ENCODE measurements around the gene WDFY1. TPM values are rescaled to one million over a fixed set of nuclear protein-coding genes. Genes with fewer than 3 reads are reported as not detected.

The WDFY1 gene
- total RNA-seq, 1 experiment from 2014 or later: 44.7 TPM

- ChIA-PET CTCF (no interaction called here), POLR2A (no interaction called here), RAD21 (ENCODE audit: low non-redundant PET in 1 of 2, low total read pairs in 2 of 2, uncharacterized antibody in 2 of 2, unreplicated experiment in 2 of 2) (no interaction called here)
- Histone ChIP-seq H3K9me3 (ENCODE audit: control insufficient read depth in 1 of 2, insufficient read depth in 1 of 2, low read depth in 1 of 2, low read length in 2 of 2) (no peaks in the 10 kb centered on the region), H3K79me2 (ENCODE audit: insufficient read depth, low read length) (peaks cover 90% of the 10 kb centered on the region), H3K4me3 (replicated peaks in 1 of 2; ENCODE audit: low read depth in 1 of 2, low read length in 2 of 2) (no peak overlapping the region), H3K4me1 (ENCODE audit: control insufficient read depth in 1 of 2, insufficient read depth in 2 of 2, low read length in 2 of 2) (peaks cover 21 to 51% of the 10 kb centered on the region in 2 experiments), H2AFZ (ENCODE audit: low read depth, low read length, poor library complexity, severe bottlenecking) (no peak overlapping the region), H3K36me3 (ENCODE audit: control insufficient read depth in 1 of 2, insufficient read depth in 2 of 2, low read length in 2 of 2) (no peaks in the 10 kb centered on the region), H3K4me2 (ENCODE audit: low read length) (peak overlapping the region; percentile 64), H3K27ac (ENCODE audit: low read depth, low read length) (no peak overlapping the region), H3K9me2 (ENCODE audit: insufficient read depth) (no peaks in the 10 kb centered on the region), H3K9ac (ENCODE audit: low read length) (no peak overlapping the region), H4K20me1 (ENCODE audit: insufficient read depth) (no peaks in the 10 kb centered on the region; the same call in 1 of the 2 replicates), H3K27me3 (ENCODE audit: insufficient read depth, low read length) (no peaks in the 10 kb centered on the region)
- no peak for ATAC-seq
- intact Hi-C loops (cut with micrococcal nuclease): no loop called here
- TF ChIP-seq EZH2phosphoT487 (IDR thresholded peaks at IDR 0.05; ENCODE audit: borderline replicate concordance) (no peak), ELF1 (IDR thresholded peaks at IDR 0.05; ENCODE audit: borderline replicate concordance, low read depth) (no peak), RAD21 (IDR thresholded peaks at IDR 0.05; ENCODE audit: low read depth) (no peak), FOSL1 (IDR thresholded peaks at IDR 0.05; ENCODE audit: low read depth) (no peak), ZFX (IDR thresholded peaks at IDR 0.05) (no peak), CTCF (IDR thresholded peaks at IDR 0.05 in 2 of 3, conservative IDR thresholded peaks at IDR 0.05 in 1 of 3; ENCODE audit: borderline replicate concordance in 1 of 3, insufficient read depth in 1 of 3, low read depth in 2 of 3, low read length in 2 of 3) (no peak), CEBPB (IDR thresholded peaks at IDR 0.05; ENCODE audit: low read depth) (no peak), SRF (IDR thresholded peaks at IDR 0.05; ENCODE audit: low read depth) (no peak), POLR2AphosphoS5 (IDR thresholded peaks at IDR 0.05; ENCODE audit: low read depth, low read length) (no peak), ZBTB33 (IDR thresholded peaks at IDR 0.05; ENCODE audit: extremely low read depth, insufficient replicate concordance, low read length) (no peak), ATF3 (IDR thresholded peaks at IDR 0.05) (no peak), ZNF274 (IDR thresholded peaks at IDR 0.05; ENCODE audit: low read depth, low read length) (no peak), CBX3 (IDR thresholded peaks at IDR 0.05; ENCODE audit: low read depth) (no peak)
- DNase-seq (ENCODE audit: low read depth, low spot score): no peak
- no TSS peak for BruUV-seq (replicated peaks)
Observed at GRCh38 chr2:223935459-223936125, 9.5 kb downstream of the WDFY1 start.

Measured in HCT116 (cell line).